Activated CD4-positive, alpha-beta T cell treated with anti-CD3 and anti-CD28 coated beads for 4 hours (primary cell): Measurements from ENCODE around the gene P2RY8.
"Not testable (repeated sequence)": the region's sequence is repeated elsewhere in the genome, so short reads cannot be mapped to it uniquely, and the experiment has no call there.

Experiments
- DNase-seq, 2 donors: peaks; one replicate each; pipeline ENCODE4 v3.0.0-alpha.2; 2020

The P2RY8 gene

GRCh38 chrX:1537031-1537715 lies at the start of gene P2RY8:
Gene P2RY8, minus strand, starts transcription at chrX:1537185. Its CDS starts 70,627 bp downstream, at chrX:1466558.
- peak; percentile 70 to 75 for DNase-seq

- no peak for DNase-seq
Measured at GRCh38 chrX:1584237-1585011, 47.4 kb upstream of the P2RY8 start.

- DNase-seq: peak; percentile 52 to 58
Measured at GRCh38 chrX:1582686-1583437, 45.9 kb upstream of the P2RY8 start.

GRCh38 chrX:1581132-1581531 lies 44.1 kb upstream of the P2RY8 start:
- DNase-seq: peak; percentile 55 to 74

- no peak for DNase-seq
Measured at GRCh38 chrX:1578511-1579173, 41.7 kb upstream of the P2RY8 start.

- no peak for DNase-seq
Measured at GRCh38 chrX:1577845-1578244, 40.9 kb upstream of the P2RY8 start.

GRCh38 chrX:1576201-1576992 lies 39.4 kb upstream of the P2RY8 start:
- no peak for DNase-seq

- not testable (repeated sequence) for DNase-seq
Measured at GRCh38 chrX:1574181-1574580, 37.2 kb upstream of the P2RY8 start.

GRCh38 chrX:1564750-1565683 lies 28.0 kb upstream of the P2RY8 start:
- DNase-seq: no peak

GRCh38 chrX:1564077-1564476 lies 27.1 kb upstream of the P2RY8 start:
- DNase-seq: not testable (repeated sequence)

GRCh38 chrX:1561164-1561563 lies 24.2 kb upstream of the P2RY8 start:
- DNase-seq: no peak

GRCh38 chrX:1558761-1559468 lies 21.9 kb upstream of the P2RY8 start:
- DNase-seq: no peak

- not testable (repeated sequence) for DNase-seq
Measured at GRCh38 chrX:1557442-1557841, 20.5 kb upstream of the P2RY8 start.

GRCh38 chrX:1555370-1555769 lies 18.4 kb upstream of the P2RY8 start:
- DNase-seq: no peak

- DNase-seq: peak; percentile 34 to 49
Measured at GRCh38 chrX:1554469-1555210, 17.7 kb upstream of the P2RY8 start.

GRCh38 chrX:1551959-1552546 lies 15.1 kb upstream of the P2RY8 start:
- no peak for DNase-seq

GRCh38 chrX:1546691-1547251 lies 9.8 kb upstream of the P2RY8 start:
- no peak for DNase-seq

GRCh38 chrX:1545776-1546408 lies 8.9 kb upstream of the P2RY8 start:
- DNase-seq: no peak
